CD14-positive monocyte (primary cell): ENCODE measurements around the gene SCUBE1. TPM values are rescaled to one million over a fixed set of nuclear protein-coding genes. Genes with fewer than 3 reads are reported as not detected.

Source experiments
- DNase-seq, 3 donors: peaks; one replicate each; pipeline ENCODE4 v3.0.0-alpha.2; 2011 to 2022
- H2AFZ ChIP-seq: 2 replicates; pipeline ENCODE4 v1.6.0; 2012; ENCODE audit warnings: mild to moderate bottlenecking, low read depth, low read length, inconsistent platforms; ENCODE audit not compliant: insufficient read depth, poor library complexity, severe bottlenecking
- H3K27ac ChIP-seq, 2 donors: 1 replicate in 1 of 2; 2 replicates in 1 of 2; pipeline ENCODE4 v1.5.1; 2012 to 2013; ENCODE audit warnings: low read length in 2 of 2, control low read depth in 1 of 2, inconsistent platforms in 1 of 2, low read depth in 1 of 2, mild to moderate bottlenecking in 1 of 2
- H3K27me3 ChIP-seq, 2 donors: one replicate each; pipeline versions ENCODE4 v1.6.0 to v1.6.1; 2011 to 2013; ENCODE audit warnings: low read length in 2 of 2; ENCODE audit not compliant: control insufficient read depth in 2 of 2, insufficient read depth in 2 of 2
- H3K36me3 ChIP-seq, 2 donors: replicated peaks in 1 of 2; 1 replicate in 1 of 2; 2 replicates in 1 of 2; pipeline versions ENCODE4 v1.5.1 to v1.6.1; 2012 to 2013; ENCODE audit warnings: low read length in 2 of 2, control low read depth in 1 of 2, inconsistent platforms in 1 of 2, mild to moderate bottlenecking in 1 of 2; ENCODE audit not compliant: insufficient read depth in 2 of 2, control insufficient read depth in 1 of 2
- H3K4me1 ChIP-seq, 2 donors: 1 replicate in 1 of 2; 2 replicates in 1 of 2; pipeline versions ENCODE4 v1.5.1 to v1.6.1; 2012 to 2013; ENCODE audit warnings: low read length in 2 of 2, control low read depth in 1 of 2, inconsistent platforms in 1 of 2, mild to moderate bottlenecking in 1 of 2, moderate library complexity in 1 of 2; ENCODE audit not compliant: insufficient read depth in 2 of 2, control insufficient read depth in 1 of 2
- H3K4me2 ChIP-seq: replicated peaks from 2 replicates; pipeline ENCODE3; 2012; ENCODE audit warnings: low read length, moderate library complexity, mild to moderate bottlenecking; ENCODE audit not compliant: poor library complexity, severe bottlenecking; ENCODE audit errors: extremely low read depth
- H3K4me3 ChIP-seq, 3 experiments: fragments of 200-600 bp in 1 of 3; sonication (generic) in 1 of 3; replicated peaks in 1 of 3; 1 replicate in 2 of 3; 2 replicates in 1 of 3; pipeline ENCODE4 v1.5.1; 2011 to 2013; ENCODE audit warnings: low read length in 3 of 3, mild to moderate bottlenecking in 3 of 3, control low read depth in 2 of 3, low read depth in 2 of 3, inconsistent platforms in 1 of 3, moderate library complexity in 1 of 3
- H3K79me2 ChIP-seq: 2 replicates; pipeline ENCODE4 v1.6.0; 2012; ENCODE audit warnings: mild to moderate bottlenecking, control low read depth, inconsistent platforms, low read length, moderate library complexity; ENCODE audit not compliant: insufficient read depth
- H3K9ac ChIP-seq: 2 replicates; pipeline ENCODE4 v1.6.0; 2017; ENCODE audit warnings: low read length, mild to moderate bottlenecking; ENCODE audit not compliant: insufficient read depth, poor library complexity, severe bottlenecking
- H3K9me3 ChIP-seq, 2 donors: replicated peaks in 1 of 2; 1 replicate in 1 of 2; 2 replicates in 1 of 2; pipeline versions ENCODE4 v1.5.1 to v1.6.1; 2012 to 2013; ENCODE audit warnings: low read length in 2 of 2, control low read depth in 1 of 2; ENCODE audit not compliant: control insufficient read depth in 1 of 2, insufficient read depth in 1 of 2
- H4K20me1 ChIP-seq: 2 replicates; pipeline ENCODE4 v1.6.0; 2012; ENCODE audit warnings: mild to moderate bottlenecking, low read length, control low read depth, moderate library complexity; ENCODE audit not compliant: insufficient read depth
- H3K27ac Mint-ChIP-seq, 7 donors: one replicate each; pipeline ENCODE4 v1.8.0; 2020; ENCODE audit warnings: mild to moderate bottlenecking in 7 of 7, mixed read lengths in 7 of 7, moderate library complexity in 6 of 7, inconsistent platforms in 2 of 7
- H3K27me3 Mint-ChIP-seq, 3 donors: one replicate each; pipeline ENCODE4 v1.8.0; 2021 to 2022; ENCODE audit warnings: low read depth in 3 of 3, mild to moderate bottlenecking in 3 of 3, mixed read lengths in 3 of 3, moderate library complexity in 3 of 3, inconsistent platforms in 1 of 3
- H3K36me3 Mint-ChIP-seq, 2 donors: one replicate each; pipeline ENCODE4 v1.8.0; 2020; ENCODE audit warnings: mixed read lengths in 2 of 2, inconsistent platforms in 1 of 2, mild to moderate bottlenecking in 1 of 2
- H3K4me1 Mint-ChIP-seq: one replicate; pipeline ENCODE4 v1.8.0; 2020; ENCODE audit warnings: mild to moderate bottlenecking, mixed read lengths
- H3K4me3 Mint-ChIP-seq, 2 donors: one replicate each; pipeline ENCODE4 v1.8.0; 2020; ENCODE audit warnings: mild to moderate bottlenecking in 2 of 2, mixed read lengths in 2 of 2, moderate library complexity in 1 of 2
- H3K9me3 Mint-ChIP-seq, 7 donors: one replicate each; pipeline ENCODE4 v1.8.0; 2020 to 2022; ENCODE audit warnings: mixed read lengths in 7 of 7, mild to moderate bottlenecking in 6 of 7, moderate library complexity in 6 of 7, inconsistent platforms in 2 of 7
- WGBS: methylation state at CpG from one replicate; pipeline ENCODE4 v1.1.5; 2013; ENCODE audit warnings: missing lambda C conversion rate; ENCODE audit not compliant: insufficient coverage; 5-methylcytosine and 5-hydroxymethylcytosine counted together
- intact Hi-C, 2 donors: fragments of 100-400 bp; cut with micrococcal nuclease; formaldehyde crosslinking; loops; one replicate each; pipeline versions ENCODE4 v1.15.0 to v1.15.1; 2023
- polyA plus RNA-seq, 3 donors: library from polyadenylated mRNA; depleted of rRNA in 1 of 3; unstranded in 2 of 3; stranded (reverse) in 1 of 3; fragments of 300-500 nt in 2 of 3; fragments of >200 nt in 1 of 3; fragmentation: Illumina TruSeq in 2 of 3; gene quantifications; 1 replicate in 2 of 3; 2 replicates in 1 of 3; pipeline ENCODE4 v1.2.3, GENCODE V29; 2012 to 2021
- TF ChIP-seq, protein P1 (sequence below): fragments of 200-600 bp; IDR thresholded peaks from one replicate; pipeline ENCODE4 v1.8.0; 2022; ENCODE audit warnings: antibody characterized with exemption, mild to moderate bottlenecking

The SCUBE1 gene
- polyA plus RNA-seq, 3 donors: 0.20 to 0.32 (median 0.26) TPM

- no peaks in the 10 kb centered on the region for H3K79me2 ChIP-seq
- no peak overlapping the region for H3K9ac ChIP-seq
- H3K27ac ChIP-seq: no peak overlapping the region
- H3K27me3 Mint-ChIP-seq: peaks cover 0 to 12% (median 6%) of the 10 kb centered on the region in 3 donors
- no peak for DNase-seq
- H3K27ac Mint-ChIP-seq: no peak overlapping the region
- H3K9me3 Mint-ChIP-seq: no peaks in the 10 kb centered on the region
- peaks cover 0 to 2% of the 10 kb centered on the region in 2 donors for H3K36me3 Mint-ChIP-seq
- no peak overlapping the region for H3K4me3 ChIP-seq
- no peak overlapping the region for H3K4me2 ChIP-seq
- no peaks in the 10 kb centered on the region for H4K20me1 ChIP-seq
- no peaks in the 10 kb centered on the region for H3K36me3 ChIP-seq
- no peaks in the 10 kb centered on the region for H3K9me3 ChIP-seq
- TF ChIP-seq, protein P1, sequence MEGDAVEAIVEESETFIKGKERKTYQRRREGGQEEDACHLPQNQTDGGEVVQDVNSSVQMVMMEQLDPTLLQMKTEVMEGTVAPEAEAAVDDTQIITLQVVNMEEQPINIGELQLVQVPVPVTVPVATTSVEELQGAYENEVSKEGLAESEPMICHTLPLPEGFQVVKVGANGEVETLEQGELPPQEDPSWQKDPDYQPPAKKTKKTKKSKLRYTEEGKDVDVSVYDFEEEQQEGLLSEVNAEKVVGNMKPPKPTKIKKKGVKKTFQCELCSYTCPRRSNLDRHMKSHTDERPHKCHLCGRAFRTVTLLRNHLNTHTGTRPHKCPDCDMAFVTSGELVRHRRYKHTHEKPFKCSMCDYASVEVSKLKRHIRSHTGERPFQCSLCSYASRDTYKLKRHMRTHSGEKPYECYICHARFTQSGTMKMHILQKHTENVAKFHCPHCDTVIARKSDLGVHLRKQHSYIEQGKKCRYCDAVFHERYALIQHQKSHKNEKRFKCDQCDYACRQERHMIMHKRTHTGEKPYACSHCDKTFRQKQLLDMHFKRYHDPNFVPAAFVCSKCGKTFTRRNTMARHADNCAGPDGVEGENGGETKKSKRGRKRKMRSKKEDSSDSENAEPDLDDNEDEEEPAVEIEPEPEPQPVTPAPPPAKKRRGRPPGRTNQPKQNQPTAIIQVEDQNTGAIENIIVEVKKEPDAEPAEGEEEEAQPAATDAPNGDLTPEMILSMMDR: no peak
- peaks cover 6% of the 10 kb centered on the region for H3K4me1 Mint-ChIP-seq
- intact Hi-C loops: no loop called here
- H3K4me1 ChIP-seq: peaks cover 7 to 8% of the 10 kb centered on the region in 2 donors
- H2AFZ ChIP-seq: no peak overlapping the region
- H3K4me3 Mint-ChIP-seq: no peak overlapping the region
- H3K27me3 ChIP-seq: peaks cover 0 to 7% of the 10 kb centered on the region in 2 donors
- 94% methylated on average over 6 of the region's 16 CpGs for WGBS
Measured at GRCh38 chr22:43269246-43269645, 73.9 kb downstream of the SCUBE1 start.

- Histone ChIP-seq H3K27me3 (peaks cover 0 to 17% of the 10 kb centered on the region in 2 donors), H2AFZ (no peak overlapping the region), H3K4me3 (no peak overlapping the region), H3K4me2 (no peak overlapping the region), H3K9ac (no peak overlapping the region), H3K9me3 (no peaks in the 10 kb centered on the region), H4K20me1 (no peaks in the 10 kb centered on the region), H3K4me1 (peaks cover 18 to 20% of the 10 kb centered on the region in 2 donors), H3K79me2 (no peaks in the 10 kb centered on the region), H3K27ac (no peak overlapping the region), H3K36me3 (no peaks in the 10 kb centered on the region)
- Mint-ChIP-seq H3K36me3 (peaks cover 0 to 3% of the 10 kb centered on the region in 2 donors), H3K27me3 (peaks cover 9 to 20% (median 15%) of the 10 kb centered on the region in 3 donors), H3K9me3 (no peaks in the 10 kb centered on the region), H3K4me3 (no peak overlapping the region), H3K4me1 (peaks cover 17% of the 10 kb centered on the region), H3K27ac (no peak overlapping the region)
- no peak for DNase-seq
- intact Hi-C loops: no loop called here
- TF ChIP-seq, protein P1: no peak
- 91% methylated on average over 10 of the region's 13 CpGs for WGBS
Measured at GRCh38 chr22:43267981-43268660, 75.1 kb downstream of the SCUBE1 start.
